ENCODE measurements around the gene PGAP6. TPM values are rescaled to one million over a fixed set of nuclear protein-coding genes. Genes with fewer than 3 reads are reported as not detected.

The PGAP6 gene
- total and polyA plus RNA-seq, 2 of the 13 experiments (the other 11 are each of a cell fraction or from before 2014, with no cell fraction given): 52.7 to 136 TPM

DNA sequence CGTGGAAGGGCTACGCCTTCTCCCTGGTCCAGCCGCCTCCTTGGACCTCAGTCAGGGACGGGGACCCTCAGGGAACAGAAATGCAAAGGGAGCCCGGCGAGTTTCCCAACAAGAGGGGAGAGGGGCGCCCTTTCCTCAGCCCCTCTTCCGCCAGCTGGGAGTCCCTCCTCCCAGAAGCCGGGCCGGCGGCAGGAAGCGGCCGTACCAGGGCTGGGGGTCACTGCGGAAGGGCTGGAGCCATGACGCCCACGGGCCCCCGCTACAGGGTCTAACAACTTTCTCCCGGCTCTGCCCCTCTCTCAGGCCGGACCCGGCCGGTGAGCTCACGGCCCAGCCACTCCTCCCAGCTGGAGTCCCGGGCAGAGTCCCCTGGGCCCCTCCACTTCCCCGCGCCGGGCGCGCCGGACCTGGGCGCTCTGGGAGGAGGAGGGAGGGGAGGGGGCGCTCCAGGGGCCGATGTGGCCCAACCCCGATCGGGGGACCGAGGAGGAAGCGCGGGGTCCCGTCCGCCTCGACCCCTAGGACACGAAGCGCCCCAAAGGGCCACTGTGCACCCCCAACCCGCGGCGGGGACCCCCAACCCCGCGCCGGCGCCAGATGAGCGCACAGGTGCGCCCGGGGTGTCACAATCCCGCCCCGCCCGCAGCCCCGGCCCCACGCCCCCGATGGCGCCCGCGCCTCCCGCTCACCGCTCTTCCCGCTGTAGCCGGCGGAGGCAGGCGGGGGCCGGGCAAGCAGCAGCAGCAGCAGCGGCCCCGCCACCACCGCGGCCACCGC lies 578 bp downstream of the PGAP6 start (continued):
- TF ChIP-seq HDAC2 (CRISPR knock-in tag; IDR thresholded peaks at IDR 0.05) (no peak; the same call in 1 of the 2 replicates), PAWR (CRISPR knock-in tag; IDR thresholded peaks at IDR 0.05; ENCODE audit: borderline replicate concordance) (no peak), ZNF337 (CRISPR knock-in tag; IDR thresholded peaks at IDR 0.05; ENCODE audit: borderline replicate concordance, low read depth) (no peak), SRSF1 (optimal IDR thresholded peaks at IDR 0.05; ENCODE audit: low read depth, low read length) (no peak), ZNF121 (CRISPR knock-in tag; IDR thresholded peaks at IDR 0.05) (no peak), BRD4 (CRISPR knock-in tag; IDR thresholded peaks at IDR 0.05) (no peak), XBP1 (CRISPR knock-in tag; IDR thresholded peaks at IDR 0.05) (no peak), ETV5 (CRISPR knock-in tag; IDR thresholded peaks at IDR 0.05; ENCODE audit: borderline replicate concordance) (peak; percentile 24; the same call in 1 of the 2 replicates), IKZF1 (IDR thresholded peaks at IDR 0.05) (no peak), ZNF550 (CRISPR knock-in tag; IDR thresholded peaks at IDR 0.05; ENCODE audit: borderline replicate concordance) (no peak), PLRG1 (conservative IDR thresholded peaks at IDR 0.05) (no peak), GATAD2A (CRISPR knock-in tag; IDR thresholded peaks at IDR 0.05) (0 out of 2 replicates have a peak, but pooled peaks have one; percentile 23), ZFP90 (CRISPR knock-in tag; IDR thresholded peaks at IDR 0.05; ENCODE audit: borderline replicate concordance) (no peak), ZBTB21 (CRISPR knock-in tag; IDR thresholded peaks at IDR 0.05) (no peak), ZNF672 (CRISPR knock-in tag; IDR thresholded peaks at IDR 0.05) (no peak), ZSCAN31 (CRISPR knock-in tag; IDR thresholded peaks at IDR 0.05; ENCODE audit: low read depth) (0 out of 2 replicates have a peak, but pooled peaks have one; percentile 52), TBL1XR1 (IDR thresholded peaks at IDR 0.05; ENCODE audit: borderline replicate concordance, low read length, partially characterized antibody) (no peak), BRCA1 (CRISPR knock-in tag; IDR thresholded peaks at IDR 0.05) (no peak), HOXA3 (CRISPR knock-in tag; IDR thresholded peaks at IDR 0.05) (no peak), RXRB (CRISPR knock-in tag; IDR thresholded peaks at IDR 0.05; ENCODE audit: borderline replicate concordance) (no peak), TOPORS (CRISPR knock-in tag; IDR thresholded peaks at IDR 0.05) (no peak), ZNF282 (IDR thresholded peaks at IDR 0.05; ENCODE audit: partially characterized antibody) (no peak), POGZ (CRISPR knock-in tag; IDR thresholded peaks at IDR 0.05) (no peak), ZNF878 (CRISPR knock-in tag; IDR thresholded peaks at IDR 0.05) (no peak), TP53 (CRISPR knock-in tag; conservative IDR thresholded peaks at IDR 0.05) (no peak), ZNF781 (CRISPR knock-in tag; IDR thresholded peaks at IDR 0.05; ENCODE audit: borderline replicate concordance, not compliant biosample characterization) (no peak)
- TF ChIP-seq, protein P1, sequence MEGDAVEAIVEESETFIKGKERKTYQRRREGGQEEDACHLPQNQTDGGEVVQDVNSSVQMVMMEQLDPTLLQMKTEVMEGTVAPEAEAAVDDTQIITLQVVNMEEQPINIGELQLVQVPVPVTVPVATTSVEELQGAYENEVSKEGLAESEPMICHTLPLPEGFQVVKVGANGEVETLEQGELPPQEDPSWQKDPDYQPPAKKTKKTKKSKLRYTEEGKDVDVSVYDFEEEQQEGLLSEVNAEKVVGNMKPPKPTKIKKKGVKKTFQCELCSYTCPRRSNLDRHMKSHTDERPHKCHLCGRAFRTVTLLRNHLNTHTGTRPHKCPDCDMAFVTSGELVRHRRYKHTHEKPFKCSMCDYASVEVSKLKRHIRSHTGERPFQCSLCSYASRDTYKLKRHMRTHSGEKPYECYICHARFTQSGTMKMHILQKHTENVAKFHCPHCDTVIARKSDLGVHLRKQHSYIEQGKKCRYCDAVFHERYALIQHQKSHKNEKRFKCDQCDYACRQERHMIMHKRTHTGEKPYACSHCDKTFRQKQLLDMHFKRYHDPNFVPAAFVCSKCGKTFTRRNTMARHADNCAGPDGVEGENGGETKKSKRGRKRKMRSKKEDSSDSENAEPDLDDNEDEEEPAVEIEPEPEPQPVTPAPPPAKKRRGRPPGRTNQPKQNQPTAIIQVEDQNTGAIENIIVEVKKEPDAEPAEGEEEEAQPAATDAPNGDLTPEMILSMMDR (CRISPR knock-in tag; IDR thresholded peaks at IDR 0.05): peak; percentile 23
- TF ChIP-seq, protein P2, sequence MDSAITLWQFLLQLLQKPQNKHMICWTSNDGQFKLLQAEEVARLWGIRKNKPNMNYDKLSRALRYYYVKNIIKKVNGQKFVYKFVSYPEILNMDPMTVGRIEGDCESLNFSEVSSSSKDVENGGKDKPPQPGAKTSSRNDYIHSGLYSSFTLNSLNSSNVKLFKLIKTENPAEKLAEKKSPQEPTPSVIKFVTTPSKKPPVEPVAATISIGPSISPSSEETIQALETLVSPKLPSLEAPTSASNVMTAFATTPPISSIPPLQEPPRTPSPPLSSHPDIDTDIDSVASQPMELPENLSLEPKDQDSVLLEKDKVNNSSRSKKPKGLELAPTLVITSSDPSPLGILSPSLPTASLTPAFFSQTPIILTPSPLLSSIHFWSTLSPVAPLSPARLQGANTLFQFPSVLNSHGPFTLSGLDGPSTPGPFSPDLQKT (CRISPR knock-in tag; IDR thresholded peaks at IDR 0.05; ENCODE audit: borderline replicate concordance): no peak
- TF ChIP-seq, protein P3, sequence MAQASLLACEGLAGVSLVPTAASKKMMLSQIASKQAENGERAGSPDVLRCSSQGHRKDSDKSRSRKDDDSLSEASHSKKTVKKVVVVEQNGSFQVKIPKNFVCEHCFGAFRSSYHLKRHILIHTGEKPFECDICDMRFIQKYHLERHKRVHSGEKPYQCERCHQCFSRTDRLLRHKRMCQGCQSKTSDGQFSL (CRISPR knock-in tag; IDR thresholded peaks at IDR 0.05): no peak; the same call in 1 of the 2 replicates
